HG03103 (cell line): Measurements from ENCODE around the gene TRMT112.

Source experiments
- ATAC-seq: cut with Tn5 transposase; IDR thresholded peaks from one replicate; pipeline ENCODE4 v1.9.1; 2021; ENCODE audit warnings: low read depth; ENCODE audit not compliant: unreplicated experiment

Gene TRMT112

GRCh38 chr11:64296830-64297698 lies 20.3 kb downstream of the TRMT112 start:
- ATAC-seq, result no peak

DNA sequence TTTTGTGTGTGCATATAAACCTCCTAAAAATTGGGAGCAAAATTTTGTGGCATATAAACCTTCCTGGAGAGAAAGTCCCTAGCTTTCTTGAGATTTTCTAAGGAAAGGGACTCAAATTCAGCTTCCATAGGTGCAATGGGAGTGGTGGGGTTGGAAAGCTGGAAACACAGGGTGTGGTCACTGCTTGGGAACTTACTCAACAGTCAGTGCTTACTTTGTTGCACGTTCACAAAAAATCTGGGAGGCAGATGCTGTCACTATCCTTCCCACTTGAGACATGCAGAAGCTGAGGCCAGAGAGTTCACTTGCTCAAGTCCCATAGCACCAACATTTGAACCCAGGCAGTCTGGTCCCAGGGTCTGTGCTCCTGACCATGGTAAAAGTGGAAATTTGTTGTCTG lies 21.1 kb downstream of the TRMT112 start:
- no peak for ATAC-seq

DNA sequence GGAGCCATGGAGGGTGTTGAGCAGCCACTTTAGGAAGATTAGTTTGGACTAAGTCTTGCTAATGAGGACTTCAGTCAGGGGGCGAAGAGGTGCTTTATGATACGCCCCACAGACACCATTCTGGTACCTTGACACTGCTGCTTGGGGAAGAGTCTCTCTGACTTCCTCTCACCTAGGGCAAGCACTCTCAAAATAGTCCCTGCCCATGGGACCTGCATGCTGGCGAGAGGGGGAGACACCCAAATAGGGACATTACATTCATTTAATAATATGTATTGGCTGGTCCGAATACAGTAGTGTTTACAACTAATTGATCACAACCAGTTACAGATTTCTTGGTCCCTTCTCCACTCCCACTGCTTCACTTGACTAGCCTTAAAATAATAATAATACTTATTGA lies 21.6 kb downstream of the TRMT112 start:
- ATAC-seq, result no peak

DNA sequence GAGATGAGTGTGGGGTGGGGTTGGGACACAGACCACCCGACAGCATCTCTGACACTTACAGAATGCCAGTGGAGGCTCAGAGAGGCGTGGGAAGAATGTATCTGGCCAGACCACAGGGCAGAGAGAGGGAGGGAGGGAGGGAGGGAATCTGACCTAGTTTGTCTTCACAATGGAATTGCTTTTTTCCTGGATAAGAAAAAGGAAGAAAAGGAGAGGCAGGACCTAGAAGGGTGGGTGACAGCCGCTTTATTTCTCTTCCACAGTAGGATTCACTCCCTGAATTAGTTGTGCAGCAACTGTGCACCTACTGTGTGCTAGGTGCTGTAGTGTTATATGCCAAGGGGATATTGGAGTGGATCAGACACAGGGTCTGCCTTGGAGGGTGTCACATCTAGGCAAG lies 22.6 kb downstream of the TRMT112 start:
- ATAC-seq, result no peak

- no peak for ATAC-seq
Observed at GRCh38 chr11:64292460-64293254, 24.7 kb downstream of the TRMT112 start.

DNA sequence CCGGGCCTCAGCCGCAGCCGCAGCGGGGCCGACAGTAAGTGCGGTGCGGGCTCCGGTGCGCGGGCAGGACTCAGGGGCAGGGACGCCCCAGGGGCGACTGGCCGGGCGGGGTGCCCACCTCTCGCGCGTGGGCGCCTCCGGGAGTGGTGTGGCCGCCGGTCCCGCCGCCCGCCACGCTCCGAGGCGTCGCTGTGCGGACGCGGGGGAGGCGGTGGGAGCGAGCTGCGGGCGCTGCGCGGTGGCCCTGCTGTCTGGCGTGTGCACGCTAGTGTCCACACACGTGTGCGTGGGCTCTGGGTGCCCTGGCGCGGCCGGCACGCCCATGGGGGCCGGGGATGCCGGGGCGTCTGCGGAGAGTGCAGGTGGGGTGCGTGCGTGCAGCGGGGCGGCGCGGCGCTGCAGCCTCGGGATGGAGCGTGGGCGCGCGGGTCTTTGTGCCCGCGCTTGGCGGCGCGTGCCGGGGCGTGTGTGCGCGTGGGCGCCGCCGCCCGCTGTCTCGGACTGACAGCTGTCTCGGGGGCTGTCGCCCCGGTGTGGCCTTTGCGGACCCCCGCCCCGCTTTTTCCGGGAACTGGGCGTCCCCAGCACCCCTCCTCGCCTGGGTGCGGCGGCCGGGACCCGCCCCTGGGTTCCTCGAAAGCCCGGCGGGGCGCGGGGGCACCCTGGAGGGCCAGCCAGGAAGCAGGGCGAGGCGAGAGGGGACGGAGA lies 25.5 kb downstream of the TRMT112 start:
- no peak for ATAC-seq

DNA sequence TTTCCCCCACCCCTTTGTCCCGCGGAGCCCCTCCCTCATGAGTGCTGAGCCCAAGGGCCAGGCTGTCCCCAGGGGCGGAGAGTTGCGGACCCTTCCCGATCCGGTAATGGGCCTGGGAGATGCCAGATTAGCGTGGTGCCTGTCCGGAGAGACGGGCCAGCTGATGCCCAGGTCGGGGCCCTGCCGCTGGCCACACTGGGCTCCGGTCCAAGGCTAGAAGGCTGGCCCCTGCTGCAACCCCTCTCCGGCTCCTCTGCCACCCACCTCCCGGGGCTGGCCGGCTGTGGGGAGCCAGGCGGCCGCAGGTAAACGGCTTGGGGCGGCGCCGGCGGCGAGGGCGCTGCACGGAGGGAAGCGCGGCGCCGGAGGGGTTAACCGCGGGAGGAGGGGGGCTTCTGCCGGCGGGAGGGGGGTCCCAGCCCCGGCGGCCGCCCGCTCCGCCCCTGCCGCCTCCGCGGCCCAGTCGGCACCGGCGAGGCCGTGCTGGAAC lies 26.1 kb downstream of the TRMT112 start, which contains the start of gene KCNK4:
Gene KCNK4 (plus strand): TSS at position 41 of the 490 bp plus-strand sequence. CDS start 1,717 bp downstream, outside the sequence.
- ATAC-seq, result no peak

GRCh38 chr11:64290352-64291261 lies 26.8 kb downstream of the TRMT112 start:
- no peak for ATAC-seq

DNA sequence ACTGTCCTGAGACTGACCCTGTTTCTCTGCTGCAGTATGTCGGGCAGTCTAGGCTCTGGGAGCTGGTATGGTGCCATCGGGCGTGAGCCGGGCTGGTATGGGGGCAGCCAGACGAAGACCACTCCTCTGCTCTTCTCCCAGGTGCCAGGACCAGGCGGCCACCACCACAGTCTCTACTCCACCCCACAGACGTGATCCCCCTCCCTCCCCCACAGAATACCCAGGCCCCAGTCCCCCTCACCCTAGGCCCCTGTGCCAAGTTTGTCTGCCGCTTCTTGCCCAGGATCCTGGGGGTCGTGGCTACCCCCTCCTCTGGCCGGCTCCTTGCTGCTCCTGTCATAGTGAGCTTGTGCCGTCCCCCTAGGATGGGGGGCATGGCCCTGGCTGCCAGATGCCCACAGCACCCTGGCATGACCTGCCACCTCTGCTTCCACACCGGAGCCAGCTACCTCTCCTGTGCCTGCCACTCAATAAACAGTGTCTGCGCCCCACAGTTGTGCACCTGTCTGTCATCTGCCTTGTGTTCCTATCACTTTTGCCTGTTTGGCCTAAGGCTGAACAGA lies 28.3 kb downstream of the TRMT112 start:
- ATAC-seq, result no peak

GRCh38 chr11:64288353-64288750 lies 29.0 kb downstream of the TRMT112 start:
- no peak for ATAC-seq

DNA sequence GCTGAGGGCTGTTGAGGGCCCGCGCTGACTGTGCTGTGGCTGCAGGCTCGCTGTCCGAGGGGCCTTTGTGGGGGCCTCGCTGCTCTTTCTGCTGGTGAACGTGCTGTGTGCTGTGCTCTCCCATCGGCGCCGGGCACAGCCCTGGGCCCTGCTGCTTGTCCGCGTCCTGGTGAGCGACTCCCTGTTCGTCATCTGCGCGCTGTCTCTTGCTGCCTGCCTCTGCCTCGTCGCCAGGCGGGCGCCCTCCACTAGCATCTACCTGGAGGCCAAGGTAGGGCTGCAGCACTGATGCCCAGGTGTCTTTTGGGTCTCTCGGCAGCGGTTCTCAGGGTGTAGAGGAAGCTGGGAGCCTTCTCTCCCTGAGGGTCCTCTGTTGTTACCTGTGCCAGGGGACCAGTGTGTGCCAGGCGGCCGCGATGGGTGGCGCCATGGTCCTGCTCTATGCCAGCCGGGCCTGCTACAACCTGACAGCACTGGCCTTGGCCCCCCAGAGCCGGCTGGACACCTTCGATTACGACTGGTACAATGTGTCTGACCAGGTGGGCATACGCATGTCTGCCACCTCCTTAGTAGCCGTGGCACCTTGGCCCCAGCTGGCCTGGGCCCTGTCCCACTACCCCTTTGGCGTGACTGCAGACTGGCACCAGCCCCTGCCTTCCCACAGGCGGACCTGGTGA lies 29.5 kb downstream of the TRMT112 start:
- ATAC-seq, result no peak

- no peak for ATAC-seq
Observed at GRCh38 chr11:64286801-64287159, 30.6 kb downstream of the TRMT112 start.

- no peak for ATAC-seq
Observed at GRCh38 chr11:64285885-64286800, 31.2 kb downstream of the TRMT112 start.

DNA sequence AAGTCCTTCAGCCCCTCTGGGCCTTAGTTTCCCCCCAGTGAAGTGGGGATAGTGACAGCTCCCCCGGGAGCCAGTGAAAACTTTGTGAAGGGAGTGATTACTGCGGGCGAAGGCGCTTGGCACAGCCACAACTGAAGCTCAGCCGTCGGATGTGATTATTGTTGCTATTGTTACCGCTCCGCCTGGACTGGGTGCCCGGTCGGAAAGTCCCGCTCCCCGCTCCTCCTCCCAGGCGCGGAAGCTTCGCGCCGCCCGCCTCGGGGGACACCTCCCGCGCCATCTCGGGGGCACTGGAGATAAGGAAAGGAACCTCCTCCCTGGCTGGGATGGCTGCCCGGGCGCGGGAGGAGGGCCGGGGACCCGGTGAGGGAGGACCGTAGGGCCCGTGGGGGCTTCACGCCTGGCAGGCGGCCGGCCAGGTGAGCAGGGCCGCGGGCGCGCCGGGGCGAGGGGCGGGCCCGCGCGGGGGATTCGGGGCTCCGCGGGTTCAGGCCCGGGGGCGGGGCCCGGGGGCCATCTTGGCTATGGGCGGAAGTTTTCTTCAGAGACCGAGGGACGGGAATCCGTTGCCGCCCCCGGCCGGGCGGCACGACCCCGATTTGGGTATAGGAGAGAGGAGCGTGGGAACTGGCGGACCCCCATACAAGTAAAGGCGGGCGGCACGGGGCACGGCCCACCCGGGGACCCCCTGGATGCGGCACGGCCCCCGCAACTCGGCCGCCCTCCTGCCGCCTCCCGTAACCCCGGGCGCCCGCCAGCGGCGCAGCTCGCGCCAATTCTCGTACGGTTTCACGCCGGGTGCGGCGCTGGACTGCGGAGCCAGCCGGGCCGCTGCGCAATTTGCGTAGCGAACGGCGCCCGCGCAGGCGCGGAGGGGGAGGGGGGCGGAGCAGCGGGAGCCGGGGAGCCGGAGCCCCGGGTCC lies 32.1 kb downstream of the TRMT112 start, which contains the start of gene GPR137:
Gene GPR137 (plus strand): TSS at position 887 of the 923 bp plus-strand sequence. CDS start 677 bp downstream, outside the sequence.
- ATAC-seq, result peak; percentile 41

- ATAC-seq, result peak; percentile 47
Observed at GRCh38 chr11:64284048-64284961, 33.1 kb downstream of the TRMT112 start, which contains the start of gene BAD. BAD (minus strand) TSS chr11:64284665; CDS start chr11:64284368, 297 bp downstream.

DNA sequence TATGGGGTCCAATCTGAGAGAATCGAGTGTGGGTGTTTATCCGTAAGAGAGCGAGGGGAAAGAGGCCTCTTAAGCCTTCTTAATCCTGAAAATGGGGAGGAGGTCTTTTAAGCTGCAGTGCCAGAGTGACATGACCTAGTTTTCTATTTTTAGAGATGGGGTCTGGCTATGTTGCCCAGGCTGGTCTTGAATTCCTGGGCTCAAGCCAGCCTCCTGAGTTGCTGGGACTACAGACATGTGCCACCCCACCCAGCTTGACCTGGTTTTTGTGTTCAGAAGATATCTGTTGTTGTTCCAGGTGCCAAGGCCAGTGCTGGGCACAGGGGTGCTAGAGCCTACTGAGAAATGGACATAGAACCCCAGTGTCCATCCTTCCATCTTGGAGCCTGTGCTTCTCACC lies 34.3 kb downstream of the TRMT112 start:
- no peak for ATAC-seq
